Ishikawa (cell line): ENCODE results near the gene IL36B.

Experiments used
- CEBPB ChIP-seq: IDR thresholded peaks from 2 replicates; pipeline ENCODE4 v1.6.1; 2012
- CREB1 ChIP-seq: IDR thresholded peaks from 2 replicates; pipeline ENCODE4 v1.6.1; 2012; ENCODE audit warnings: low read depth
- EGR1 ChIP-seq: IDR thresholded peaks from 2 replicates; pipeline ENCODE4 v1.6.1; 2012
- EP300 ChIP-seq: IDR thresholded peaks from 2 replicates; pipeline ENCODE4 v1.6.1; 2012; ENCODE audit warnings: borderline replicate concordance
- FOXM1 ChIP-seq: IDR thresholded peaks from 2 replicates; pipeline ENCODE4 v1.6.1; 2012; ENCODE audit warnings: low read depth, borderline replicate concordance
- NFIC ChIP-seq: IDR thresholded peaks from 2 replicates; pipeline ENCODE4 v1.6.1; 2012
- RAD21 ChIP-seq: IDR thresholded peaks from 2 replicates; pipeline ENCODE4 v1.6.1; 2012; ENCODE audit warnings: low read depth
- TAF1 ChIP-seq: IDR thresholded peaks from 2 replicates; pipeline ENCODE4 v1.6.1; 2012; ENCODE audit warnings: low read depth, mild to moderate bottlenecking
- TCF12 ChIP-seq: IDR thresholded peaks from 2 replicates; pipeline ENCODE4 v1.6.1; 2012; ENCODE audit warnings: low read depth
- TEAD4 ChIP-seq: IDR thresholded peaks from 2 replicates; pipeline ENCODE4 v1.6.1; 2012
- YY1 ChIP-seq: IDR thresholded peaks from 2 replicates; pipeline ENCODE4 v1.6.1; 2012; ENCODE audit warnings: low read depth
- ZBTB7A ChIP-seq: IDR thresholded peaks from 2 replicates; pipeline ENCODE4 v1.6.1; 2012; ENCODE audit warnings: low read depth
- TF ChIP-seq, protein P1 (sequence below): IDR thresholded peaks from 2 replicates; pipeline ENCODE4 v1.6.1; 2012
- TF ChIP-seq, protein P2 (sequence below): IDR thresholded peaks from 2 replicates; pipeline ENCODE4 v1.6.1; 2012; ENCODE audit warnings: low read depth, mild to moderate bottlenecking
- TF ChIP-seq, protein P3 (sequence below): IDR thresholded peaks from 2 replicates; pipeline ENCODE4 v1.6.1; 2012

Gene IL36B

DNA sequence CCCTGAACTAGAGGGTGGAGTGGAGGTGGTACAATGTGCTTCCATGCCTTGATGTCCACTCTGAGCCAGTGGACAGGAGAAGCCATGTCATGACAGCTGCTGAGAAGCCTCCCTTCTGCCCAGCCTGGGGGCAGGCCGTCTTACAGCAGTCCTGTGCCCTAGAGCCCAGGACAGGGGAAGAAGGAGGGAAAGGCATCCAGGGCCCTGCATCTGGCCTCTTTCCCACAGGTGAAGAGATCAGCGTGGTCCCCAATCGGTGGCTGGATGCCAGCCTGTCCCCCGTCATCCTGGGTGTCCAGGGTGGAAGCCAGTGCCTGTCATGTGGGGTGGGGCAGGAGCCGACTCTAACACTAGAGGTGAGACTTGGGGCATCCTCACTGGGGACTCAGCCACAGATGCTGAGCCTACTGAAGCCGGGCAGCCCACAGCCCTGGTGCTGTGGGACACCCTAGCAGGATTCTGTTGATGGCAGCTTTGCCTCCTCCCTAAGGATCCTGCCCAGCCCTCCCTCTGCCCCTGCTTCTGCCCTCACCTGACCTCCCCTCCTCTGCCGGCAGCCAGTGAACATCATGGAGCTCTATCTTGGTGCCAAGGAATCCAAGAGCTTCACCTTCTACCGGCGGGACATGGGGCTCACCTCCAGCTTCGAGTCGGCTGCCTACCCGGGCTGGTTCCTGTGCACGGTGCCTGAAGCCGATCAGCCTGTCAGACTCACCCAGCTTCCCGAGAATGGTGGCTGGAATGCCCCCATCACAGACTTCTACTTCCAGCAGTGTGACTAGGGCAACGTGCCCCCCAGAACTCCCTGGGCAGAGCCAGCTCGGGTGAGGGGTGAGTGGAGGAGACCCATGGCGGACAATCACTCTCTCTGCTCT is 9.5 kb upstream of the IL36B start:
- no peak for TF ChIP-seq CREB1
- TF ChIP-seq TAF1 = no peak
- TF ChIP-seq, protein P1, sequence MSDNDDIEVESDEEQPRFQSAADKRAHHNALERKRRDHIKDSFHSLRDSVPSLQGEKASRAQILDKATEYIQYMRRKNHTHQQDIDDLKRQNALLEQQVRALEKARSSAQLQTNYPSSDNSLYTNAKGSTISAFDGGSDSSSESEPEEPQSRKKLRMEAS = no peak
- no peak for TF ChIP-seq NFIC

DNA sequence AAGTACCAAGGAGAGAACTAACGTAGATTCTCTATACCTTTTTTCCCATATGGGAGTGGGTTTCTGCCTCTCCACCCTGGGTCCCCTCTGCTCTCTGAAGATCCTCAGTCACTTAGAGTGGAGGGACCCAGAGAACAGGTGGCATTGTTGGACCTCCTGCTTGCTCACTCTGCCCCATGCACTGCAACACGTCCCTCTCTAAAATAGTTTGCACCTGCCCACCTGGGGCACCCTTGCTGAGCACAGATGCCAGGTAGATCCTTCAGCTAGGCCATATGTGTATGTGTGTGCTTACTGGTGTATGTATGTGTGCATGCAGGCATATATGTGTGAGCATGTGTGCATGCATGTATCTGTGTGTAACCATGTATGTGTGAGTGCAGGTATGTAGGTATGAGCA is 8.6 kb upstream of the IL36B start:
- TF ChIP-seq FOXM1 (no peak), CEBPB (no peak), RAD21 (no peak), YY1 (no peak), ZBTB7A (no peak), TEAD4 (no peak), CREB1 (no peak), EP300 (no peak), TCF12 (no peak), NFIC (no peak), EGR1 (no peak), TAF1 (no peak)
- TF ChIP-seq, protein P1 = no peak
- TF ChIP-seq, protein P2, sequence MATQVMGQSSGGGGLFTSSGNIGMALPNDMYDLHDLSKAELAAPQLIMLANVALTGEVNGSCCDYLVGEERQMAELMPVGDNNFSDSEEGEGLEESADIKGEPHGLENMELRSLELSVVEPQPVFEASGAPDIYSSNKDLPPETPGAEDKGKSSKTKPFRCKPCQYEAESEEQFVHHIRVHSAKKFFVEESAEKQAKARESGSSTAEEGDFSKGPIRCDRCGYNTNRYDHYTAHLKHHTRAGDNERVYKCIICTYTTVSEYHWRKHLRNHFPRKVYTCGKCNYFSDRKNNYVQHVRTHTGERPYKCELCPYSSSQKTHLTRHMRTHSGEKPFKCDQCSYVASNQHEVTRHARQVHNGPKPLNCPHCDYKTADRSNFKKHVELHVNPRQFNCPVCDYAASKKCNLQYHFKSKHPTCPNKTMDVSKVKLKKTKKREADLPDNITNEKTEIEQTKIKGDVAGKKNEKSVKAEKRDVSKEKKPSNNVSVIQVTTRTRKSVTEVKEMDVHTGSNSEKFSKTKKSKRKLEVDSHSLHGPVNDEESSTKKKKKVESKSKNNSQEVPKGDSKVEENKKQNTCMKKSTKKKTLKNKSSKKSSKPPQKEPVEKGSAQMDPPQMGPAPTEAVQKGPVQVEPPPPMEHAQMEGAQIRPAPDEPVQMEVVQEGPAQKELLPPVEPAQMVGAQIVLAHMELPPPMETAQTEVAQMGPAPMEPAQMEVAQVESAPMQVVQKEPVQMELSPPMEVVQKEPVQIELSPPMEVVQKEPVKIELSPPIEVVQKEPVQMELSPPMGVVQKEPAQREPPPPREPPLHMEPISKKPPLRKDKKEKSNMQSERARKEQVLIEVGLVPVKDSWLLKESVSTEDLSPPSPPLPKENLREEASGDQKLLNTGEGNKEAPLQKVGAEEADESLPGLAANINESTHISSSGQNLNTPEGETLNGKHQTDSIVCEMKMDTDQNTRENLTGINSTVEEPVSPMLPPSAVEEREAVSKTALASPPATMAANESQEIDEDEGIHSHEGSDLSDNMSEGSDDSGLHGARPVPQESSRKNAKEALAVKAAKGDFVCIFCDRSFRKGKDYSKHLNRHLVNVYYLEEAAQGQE = no peak
- TF ChIP-seq, protein P3, sequence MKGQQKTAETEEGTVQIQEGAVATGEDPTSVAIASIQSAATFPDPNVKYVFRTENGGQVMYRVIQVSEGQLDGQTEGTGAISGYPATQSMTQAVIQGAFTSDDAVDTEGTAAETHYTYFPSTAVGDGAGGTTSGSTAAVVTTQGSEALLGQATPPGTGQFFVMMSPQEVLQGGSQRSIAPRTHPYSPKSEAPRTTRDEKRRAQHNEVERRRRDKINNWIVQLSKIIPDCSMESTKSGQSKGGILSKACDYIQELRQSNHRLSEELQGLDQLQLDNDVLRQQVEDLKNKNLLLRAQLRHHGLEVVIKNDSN = no peak

DNA sequence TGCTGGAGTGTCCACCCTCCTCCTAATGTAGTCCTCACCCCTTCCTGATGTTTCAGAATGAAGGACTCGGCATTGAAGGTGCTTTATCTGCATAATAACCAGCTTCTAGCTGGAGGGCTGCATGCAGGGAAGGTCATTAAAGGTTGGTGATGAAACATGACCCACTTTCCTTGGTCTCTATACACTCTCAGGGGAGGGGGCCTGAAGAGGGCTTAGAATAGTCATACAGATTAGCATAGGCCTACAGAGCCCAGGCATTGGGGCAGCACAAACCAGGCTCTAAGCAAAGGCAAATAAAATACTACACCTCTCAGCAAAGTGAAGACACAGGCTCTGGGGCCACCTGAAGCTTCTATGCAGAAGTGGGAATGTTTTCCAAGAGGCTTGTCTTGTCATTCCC is 8.1 kb upstream of the IL36B start:
- no peak for TF ChIP-seq ZBTB7A
- TF ChIP-seq NFIC = no peak
- TF ChIP-seq CREB1 = no peak
- no peak for TF ChIP-seq CEBPB
- no peak for TF ChIP-seq RAD21
- TF ChIP-seq, protein P1 = no peak
- TF ChIP-seq, protein P3 = no peak
- TF ChIP-seq EGR1 = no peak
- TF ChIP-seq, protein P2 = no peak
- TF ChIP-seq EP300 = no peak
- TF ChIP-seq FOXM1 = no peak
- no peak for TF ChIP-seq TCF12
- TF ChIP-seq TEAD4 = no peak
- no peak for TF ChIP-seq TAF1
- TF ChIP-seq YY1 = no peak

DNA sequence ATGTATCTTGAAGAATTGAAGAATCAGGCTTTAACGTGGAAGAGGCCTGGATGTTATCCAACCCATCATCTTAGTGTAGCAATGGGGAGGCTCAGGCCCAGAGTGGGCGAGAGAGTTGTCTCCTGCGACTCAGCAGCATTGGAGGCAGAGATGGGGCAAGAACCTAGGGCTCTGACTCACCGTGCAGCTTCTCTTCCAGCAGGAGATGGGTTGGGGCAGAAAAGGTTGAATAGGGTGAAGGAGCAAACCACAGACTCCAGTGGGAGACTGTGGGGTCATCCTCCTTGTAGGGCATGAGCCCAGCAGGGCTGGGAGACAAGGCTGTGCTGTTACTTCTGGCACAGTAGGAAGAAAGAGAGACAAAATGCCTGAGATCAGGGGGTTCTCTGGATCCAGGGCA is 7.7 kb upstream of the IL36B start:
- TF ChIP-seq, protein P2 = no peak
- TF ChIP-seq YY1 = no peak
